KOPT-K1 (cell line): ENCODE data around the gene TIMP4.

ENCODE experiments used
- H3K27ac ChIP-seq: fragments of 200-600 bp; sonication (generic); 2 replicates; pipeline ENCODE4 v1.5.1; 2016; ENCODE audit warnings: antibody characterized with exemption, mild to moderate bottlenecking, low read depth, low read length; ENCODE audit not compliant: poor library complexity, severe bottlenecking
- H3K36me3 ChIP-seq: fragments of 200-600 bp; sonication (generic); 2 replicates; pipeline ENCODE4 v1.5.1; 2017; ENCODE audit warnings: antibody characterized with exemption, mild to moderate bottlenecking, low read length, moderate library complexity; ENCODE audit not compliant: insufficient read depth
- H3K9me3 ChIP-seq: fragments of 200-600 bp; sonication (generic); 2 replicates; pipeline ENCODE4 v1.5.1; 2017; ENCODE audit warnings: antibody characterized with exemption, low read length, mild to moderate bottlenecking; ENCODE audit not compliant: insufficient read depth, poor library complexity, severe bottlenecking

TIMP4 gene

GRCh38 chr3:12115104-12115503 lies 43.6 kb downstream of the TIMP4 start:
- Histone ChIP-seq H3K27ac (no peak overlapping the region), H3K9me3 (no peaks in the 10 kb centered on the region), H3K36me3 (no peaks in the 10 kb centered on the region)

DNA sequence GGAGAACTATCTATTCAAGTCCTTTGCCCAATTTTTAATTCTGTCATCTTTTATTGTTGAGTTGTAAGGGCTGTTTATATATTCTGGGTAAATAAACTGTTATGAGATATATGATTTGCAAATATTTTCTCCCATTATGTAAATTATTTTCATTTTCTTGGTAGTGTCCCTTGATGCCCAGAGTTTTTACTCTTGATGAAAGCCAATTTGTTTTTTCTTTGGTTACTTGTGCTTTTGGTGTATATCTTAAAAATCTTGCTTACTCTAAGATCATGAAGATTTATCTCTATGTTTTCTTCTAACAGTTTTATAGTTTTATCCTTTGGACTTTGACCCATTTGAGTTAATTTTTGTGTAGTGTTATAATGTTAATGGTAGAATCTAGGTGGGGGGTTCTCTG lies 44.5 kb downstream of the TIMP4 start:
- H3K27ac ChIP-seq = no peak overlapping the region

GRCh38 chr3:12107071-12107713 lies 51.5 kb downstream of the TIMP4 start:
- H3K36me3 ChIP-seq = no peaks in the 10 kb centered on the region
- no peak overlapping the region for H3K27ac ChIP-seq
- no peaks in the 10 kb centered on the region for H3K9me3 ChIP-seq

More for the DNA sequence above, 44.5 kb downstream of the TIMP4 start:
- no peaks in the 10 kb centered on the region for H3K9me3 ChIP-seq
- H3K36me3 ChIP-seq = no peaks in the 10 kb centered on the region
